Ishikawa (cell line): Measurements from ENCODE around the gene BRWD1.

Source experiments
- CEBPB ChIP-seq: IDR thresholded peaks from 2 replicates; pipeline ENCODE4 v1.6.1; 2012
- CREB1 ChIP-seq: IDR thresholded peaks from 2 replicates; pipeline ENCODE4 v1.6.1; 2012; ENCODE audit warnings: low read depth
- EGR1 ChIP-seq: IDR thresholded peaks from 2 replicates; pipeline ENCODE4 v1.6.1; 2012
- EP300 ChIP-seq: IDR thresholded peaks from 2 replicates; pipeline ENCODE4 v1.6.1; 2012; ENCODE audit warnings: borderline replicate concordance
- FOXM1 ChIP-seq: IDR thresholded peaks from 2 replicates; pipeline ENCODE4 v1.6.1; 2012; ENCODE audit warnings: low read depth, borderline replicate concordance
- NFIC ChIP-seq: IDR thresholded peaks from 2 replicates; pipeline ENCODE4 v1.6.1; 2012
- RAD21 ChIP-seq: IDR thresholded peaks from 2 replicates; pipeline ENCODE4 v1.6.1; 2012; ENCODE audit warnings: low read depth
- TAF1 ChIP-seq: IDR thresholded peaks from 2 replicates; pipeline ENCODE4 v1.6.1; 2012; ENCODE audit warnings: low read depth, mild to moderate bottlenecking
- TCF12 ChIP-seq: IDR thresholded peaks from 2 replicates; pipeline ENCODE4 v1.6.1; 2012; ENCODE audit warnings: low read depth
- TEAD4 ChIP-seq: IDR thresholded peaks from 2 replicates; pipeline ENCODE4 v1.6.1; 2012
- YY1 ChIP-seq: IDR thresholded peaks from 2 replicates; pipeline ENCODE4 v1.6.1; 2012; ENCODE audit warnings: low read depth
- ZBTB7A ChIP-seq: IDR thresholded peaks from 2 replicates; pipeline ENCODE4 v1.6.1; 2012; ENCODE audit warnings: low read depth
- TF ChIP-seq, protein P1 (sequence below): IDR thresholded peaks from 2 replicates; pipeline ENCODE4 v1.6.1; 2012; ENCODE audit warnings: low read depth, mild to moderate bottlenecking
- TF ChIP-seq, protein P2 (sequence below): IDR thresholded peaks from 2 replicates; pipeline ENCODE4 v1.6.1; 2012
- TF ChIP-seq, protein P3 (sequence below): IDR thresholded peaks from 2 replicates; pipeline ENCODE4 v1.6.1; 2012

BRWD1 gene

DNA sequence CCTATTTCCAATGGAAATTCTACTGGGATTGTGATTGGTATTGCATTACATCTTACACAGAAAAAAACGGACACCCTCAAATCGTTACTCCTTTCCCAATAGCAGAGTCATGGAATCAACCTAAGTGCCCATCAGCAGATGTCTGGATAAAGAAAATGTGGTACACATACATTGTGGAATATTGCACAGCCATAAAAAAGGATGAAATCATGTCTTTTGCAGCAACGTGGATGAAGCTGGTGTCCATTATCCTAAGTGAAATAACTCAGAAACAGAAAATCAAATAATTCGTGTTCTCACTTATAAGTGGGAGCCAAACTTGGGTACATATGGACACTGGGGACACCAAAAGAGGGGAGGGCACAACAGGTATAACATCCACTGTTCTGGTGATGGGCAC is 21.2 kb upstream of the BRWD1 start:
- no peak for TF ChIP-seq EGR1
- TF ChIP-seq, protein P1, sequence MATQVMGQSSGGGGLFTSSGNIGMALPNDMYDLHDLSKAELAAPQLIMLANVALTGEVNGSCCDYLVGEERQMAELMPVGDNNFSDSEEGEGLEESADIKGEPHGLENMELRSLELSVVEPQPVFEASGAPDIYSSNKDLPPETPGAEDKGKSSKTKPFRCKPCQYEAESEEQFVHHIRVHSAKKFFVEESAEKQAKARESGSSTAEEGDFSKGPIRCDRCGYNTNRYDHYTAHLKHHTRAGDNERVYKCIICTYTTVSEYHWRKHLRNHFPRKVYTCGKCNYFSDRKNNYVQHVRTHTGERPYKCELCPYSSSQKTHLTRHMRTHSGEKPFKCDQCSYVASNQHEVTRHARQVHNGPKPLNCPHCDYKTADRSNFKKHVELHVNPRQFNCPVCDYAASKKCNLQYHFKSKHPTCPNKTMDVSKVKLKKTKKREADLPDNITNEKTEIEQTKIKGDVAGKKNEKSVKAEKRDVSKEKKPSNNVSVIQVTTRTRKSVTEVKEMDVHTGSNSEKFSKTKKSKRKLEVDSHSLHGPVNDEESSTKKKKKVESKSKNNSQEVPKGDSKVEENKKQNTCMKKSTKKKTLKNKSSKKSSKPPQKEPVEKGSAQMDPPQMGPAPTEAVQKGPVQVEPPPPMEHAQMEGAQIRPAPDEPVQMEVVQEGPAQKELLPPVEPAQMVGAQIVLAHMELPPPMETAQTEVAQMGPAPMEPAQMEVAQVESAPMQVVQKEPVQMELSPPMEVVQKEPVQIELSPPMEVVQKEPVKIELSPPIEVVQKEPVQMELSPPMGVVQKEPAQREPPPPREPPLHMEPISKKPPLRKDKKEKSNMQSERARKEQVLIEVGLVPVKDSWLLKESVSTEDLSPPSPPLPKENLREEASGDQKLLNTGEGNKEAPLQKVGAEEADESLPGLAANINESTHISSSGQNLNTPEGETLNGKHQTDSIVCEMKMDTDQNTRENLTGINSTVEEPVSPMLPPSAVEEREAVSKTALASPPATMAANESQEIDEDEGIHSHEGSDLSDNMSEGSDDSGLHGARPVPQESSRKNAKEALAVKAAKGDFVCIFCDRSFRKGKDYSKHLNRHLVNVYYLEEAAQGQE: no peak
- no peak for TF ChIP-seq RAD21
- TF ChIP-seq FOXM1: no peak
- no peak for TF ChIP-seq EP300
- TF ChIP-seq ZBTB7A: no peak
- TF ChIP-seq TCF12: no peak
- TF ChIP-seq CEBPB: no peak
- TF ChIP-seq, protein P2, sequence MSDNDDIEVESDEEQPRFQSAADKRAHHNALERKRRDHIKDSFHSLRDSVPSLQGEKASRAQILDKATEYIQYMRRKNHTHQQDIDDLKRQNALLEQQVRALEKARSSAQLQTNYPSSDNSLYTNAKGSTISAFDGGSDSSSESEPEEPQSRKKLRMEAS: no peak

DNA sequence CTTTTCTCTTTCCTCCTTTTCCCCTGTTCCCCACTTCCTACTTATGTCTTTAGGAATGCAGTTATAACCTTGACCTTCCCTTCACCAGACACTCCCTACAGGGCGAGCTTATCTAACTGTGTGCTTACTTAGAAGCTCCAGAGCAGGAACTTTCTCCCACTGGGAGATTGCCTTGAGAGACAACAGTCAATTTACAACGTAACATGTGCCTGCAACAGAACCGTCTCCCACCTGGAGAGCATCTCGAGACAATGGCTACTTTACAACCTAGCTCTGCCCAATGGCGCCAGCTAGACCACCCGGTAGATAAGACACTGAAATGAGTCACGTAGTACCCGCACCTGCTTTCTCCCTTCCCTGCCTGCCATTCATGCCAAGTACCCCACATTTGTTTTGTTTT is 18.7 kb upstream of the BRWD1 start:
- TF ChIP-seq, protein P1: no peak
- no peak for TF ChIP-seq CREB1
- TF ChIP-seq, protein P3, sequence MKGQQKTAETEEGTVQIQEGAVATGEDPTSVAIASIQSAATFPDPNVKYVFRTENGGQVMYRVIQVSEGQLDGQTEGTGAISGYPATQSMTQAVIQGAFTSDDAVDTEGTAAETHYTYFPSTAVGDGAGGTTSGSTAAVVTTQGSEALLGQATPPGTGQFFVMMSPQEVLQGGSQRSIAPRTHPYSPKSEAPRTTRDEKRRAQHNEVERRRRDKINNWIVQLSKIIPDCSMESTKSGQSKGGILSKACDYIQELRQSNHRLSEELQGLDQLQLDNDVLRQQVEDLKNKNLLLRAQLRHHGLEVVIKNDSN: no peak
- TF ChIP-seq CEBPB: no peak
- TF ChIP-seq TAF1: no peak
- TF ChIP-seq, protein P2: no peak
- no peak for TF ChIP-seq EGR1
- TF ChIP-seq TEAD4: no peak
- TF ChIP-seq NFIC: no peak
- no peak for TF ChIP-seq RAD21
- TF ChIP-seq FOXM1: no peak
- no peak for TF ChIP-seq TCF12
- TF ChIP-seq EP300: no peak
- TF ChIP-seq ZBTB7A: no peak
- TF ChIP-seq YY1: no peak

DNA sequence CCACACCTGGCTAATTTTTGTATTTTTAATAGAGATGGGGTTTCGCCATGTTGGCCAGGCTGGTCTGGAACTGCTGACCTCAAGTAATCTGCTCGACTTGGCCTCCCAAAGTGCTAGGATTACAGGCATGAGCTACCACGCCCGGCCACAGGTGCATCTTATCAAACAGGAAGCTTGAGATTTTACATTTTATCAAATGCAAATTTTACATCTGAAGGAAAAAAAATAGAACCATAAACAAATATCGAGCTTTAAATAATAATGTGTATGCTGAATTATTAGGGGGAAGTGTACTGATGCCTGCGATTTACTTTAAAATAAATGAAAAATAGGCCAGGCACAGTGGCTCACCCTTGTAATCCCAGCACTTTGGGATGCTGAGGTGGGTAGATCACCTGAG is 16.6 kb upstream of the BRWD1 start:
- TF ChIP-seq FOXM1 (no peak), CEBPB (no peak), TAF1 (no peak)

DNA sequence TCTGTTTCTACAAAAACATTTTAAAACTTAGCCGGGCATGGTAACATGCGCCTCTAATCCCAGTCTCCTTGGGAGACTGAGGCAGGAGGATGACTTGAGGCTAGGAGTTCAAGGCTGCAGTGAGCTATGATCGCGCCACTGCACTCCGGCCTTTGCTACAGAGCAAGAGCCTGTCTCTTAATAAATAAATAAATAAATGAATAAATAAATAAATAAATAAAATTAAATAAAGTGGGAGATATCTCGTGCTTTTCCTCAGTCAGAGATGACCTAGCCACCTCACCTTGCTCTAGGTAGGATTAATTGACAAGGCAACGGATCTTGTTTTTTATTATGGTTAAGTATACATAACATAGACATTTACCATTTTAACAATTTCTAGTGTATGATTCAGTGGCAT is 14.3 kb upstream of the BRWD1 start:
- no peak for TF ChIP-seq TCF12
- TF ChIP-seq, protein P3: no peak
- TF ChIP-seq ZBTB7A: no peak
- no peak for TF ChIP-seq YY1
- no peak for TF ChIP-seq CREB1
- TF ChIP-seq, protein P2: no peak
- TF ChIP-seq CEBPB: no peak
- TF ChIP-seq EGR1: no peak
- TF ChIP-seq TAF1: no peak
- TF ChIP-seq RAD21: no peak
- no peak for TF ChIP-seq NFIC
- no peak for TF ChIP-seq EP300

DNA sequence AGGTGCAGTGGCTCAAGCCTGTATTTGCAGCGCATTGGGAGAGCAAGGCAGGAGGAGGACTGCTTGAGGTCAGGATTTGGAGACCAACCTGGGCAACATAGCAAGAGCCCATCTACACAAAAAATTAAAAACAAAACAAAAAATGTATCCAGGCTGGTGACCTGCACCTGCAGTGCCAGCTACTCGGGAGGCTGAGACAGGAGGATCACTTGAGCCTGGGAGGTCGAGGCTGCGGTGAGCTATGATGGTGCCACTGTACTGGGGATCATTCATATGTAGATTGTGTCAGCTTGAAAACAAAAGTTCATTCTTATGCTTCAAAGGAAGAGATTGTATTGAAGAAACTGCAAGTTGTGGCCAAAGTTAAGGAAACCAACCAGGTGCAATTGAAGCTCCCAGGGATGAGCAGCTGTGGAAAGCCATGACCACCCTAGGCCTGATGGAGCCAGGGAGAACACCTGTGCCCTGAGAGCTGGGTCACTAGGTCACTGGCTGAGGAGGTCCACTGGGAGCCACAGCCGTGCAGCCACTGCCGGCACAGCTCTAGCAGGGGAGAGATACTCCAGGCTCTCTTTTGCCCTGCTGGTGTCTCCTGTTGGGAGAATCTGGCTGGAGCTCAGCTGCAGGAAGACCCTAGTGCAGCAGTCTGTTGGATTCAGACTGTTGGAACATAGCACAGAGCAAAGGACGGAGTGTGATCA is 13.3 kb upstream of the BRWD1 start:
- TF ChIP-seq, protein P3: no peak
- no peak for TF ChIP-seq TEAD4
- no peak for TF ChIP-seq ZBTB7A
- TF ChIP-seq TAF1: no peak
- no peak for TF ChIP-seq YY1
- no peak for TF ChIP-seq RAD21
- TF ChIP-seq TCF12: no peak
- no peak for TF ChIP-seq EGR1
- no peak for TF ChIP-seq NFIC
- no peak for TF ChIP-seq FOXM1
- TF ChIP-seq CREB1: no peak
- TF ChIP-seq, protein P2: no peak
